ENCODE measurements around the gene DPH6. TPM values are rescaled to one million over a fixed set of nuclear protein-coding genes. Genes with fewer than 3 reads are reported as not detected.
"Not testable (repeated sequence)": the region's sequence is repeated elsewhere in the genome, so short reads cannot be mapped to it uniquely, and the experiment has no call there.

DPH6 gene
- total and polyA plus RNA-seq, 2 donors, result 8.9 to 15.3 TPM

DNA sequence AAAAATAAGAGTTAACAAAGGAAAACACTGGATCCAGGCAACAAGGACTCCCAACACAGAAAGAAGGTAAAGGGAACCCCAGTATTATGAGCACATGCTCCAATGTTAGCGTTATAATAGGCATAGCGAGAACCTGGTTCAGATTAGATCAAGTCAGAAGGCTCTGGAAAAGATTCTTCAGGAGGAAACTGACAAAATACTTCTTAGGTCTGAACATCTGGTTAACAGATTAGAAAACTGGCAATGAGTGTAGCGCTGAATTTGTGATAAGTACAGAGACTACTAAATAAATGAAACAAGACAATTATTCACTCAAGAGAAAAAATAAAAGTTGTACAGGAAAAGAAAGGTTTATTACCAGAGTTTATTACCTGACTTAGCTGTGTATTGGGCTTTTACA, 146.1 kb downstream of the DPH6 start:
- no peak for DNase-seq (ENCODE audit: low read depth in 6 of 9, low spot score in 9 of 9)
- Histone ChIP-seq H3K4me1 (ENCODE audit: control insufficient read depth in 2 of 2, insufficient read depth in 2 of 2, low read length in 2 of 2) (no peaks in the 10 kb centered on the region), H3K27ac (ENCODE audit: low read depth in 1 of 2, low read length in 1 of 2) (no peak overlapping the region), H3K27me3 (ENCODE audit: control insufficient read depth in 2 of 2, insufficient read depth in 1 of 2, low read length in 1 of 2) (no peaks in the 10 kb centered on the region), H3K36me3 (ENCODE audit: control insufficient read depth in 2 of 2, insufficient read depth in 2 of 2, low read length in 1 of 2) (no peaks in the 10 kb centered on the region), H3K9me3 (ENCODE audit: control insufficient read depth in 2 of 2, insufficient read depth in 1 of 2, low read length in 1 of 2) (no peaks in the 10 kb centered on the region), H3K4me3 (ENCODE audit: low read length in 2 of 2) (no peak overlapping the region)
- 97% methylated on average over 3 of the region's 3 CpGs for WGBS

- Histone ChIP-seq H3K36me3 (ENCODE audit: control insufficient read depth in 2 of 2, insufficient read depth in 2 of 2, low read length in 1 of 2) (no peaks in the 10 kb centered on the region), H3K27me3 (ENCODE audit: control insufficient read depth in 2 of 2, insufficient read depth in 1 of 2, low read length in 1 of 2) (no peaks in the 10 kb centered on the region), H3K4me1 (ENCODE audit: control insufficient read depth in 2 of 2, insufficient read depth in 2 of 2, low read length in 2 of 2) (no peaks in the 10 kb centered on the region), H3K4me3 (ENCODE audit: low read length in 2 of 2) (no peak overlapping the region), H3K27ac (ENCODE audit: low read depth in 1 of 2, low read length in 1 of 2) (no peak overlapping the region), H3K9me3 (ENCODE audit: control insufficient read depth in 2 of 2, insufficient read depth in 1 of 2, low read length in 1 of 2) (no peaks in the 10 kb centered on the region)
- DNase-seq (ENCODE audit: low read depth in 6 of 9, low spot score in 9 of 9), result no peak
Observed at GRCh38 chr15:35397027-35397426, 148.9 kb downstream of the DPH6 start.

DNA sequence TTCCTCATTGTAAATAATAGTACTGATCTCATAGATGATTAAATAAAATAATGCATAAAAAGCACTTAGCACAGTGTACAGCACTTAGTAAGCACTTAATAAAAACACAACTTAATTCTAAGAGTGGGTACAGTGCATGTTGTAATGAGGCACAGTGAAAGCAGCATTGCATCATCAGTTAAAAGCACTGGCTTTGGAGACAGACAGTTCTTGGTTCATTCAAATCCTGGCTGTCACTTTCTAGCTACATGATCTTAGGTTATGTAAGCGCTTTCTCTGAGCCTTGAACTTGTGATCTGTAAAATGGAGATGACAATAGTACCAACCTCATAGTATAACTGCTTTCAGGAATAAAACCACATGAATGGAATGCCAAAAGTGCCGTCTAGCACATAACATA, 151.5 kb downstream of the DPH6 start:
- WGBS, result 97% methylated on average over 2 of the region's 2 CpGs
- H3K27me3 ChIP-seq (ENCODE audit: control insufficient read depth in 2 of 2, insufficient read depth in 1 of 2, low read length in 1 of 2), result no peaks in the 10 kb centered on the region
- no peaks in the 10 kb centered on the region for H3K9me3 ChIP-seq (ENCODE audit: control insufficient read depth in 2 of 2, insufficient read depth in 1 of 2, low read length in 1 of 2)
- H3K4me3 ChIP-seq (ENCODE audit: low read length in 2 of 2), result no peak overlapping the region
- H3K27ac ChIP-seq (ENCODE audit: low read depth in 1 of 2, low read length in 1 of 2), result no peak overlapping the region
- no peaks in the 10 kb centered on the region for H3K36me3 ChIP-seq (ENCODE audit: control insufficient read depth in 2 of 2, insufficient read depth in 2 of 2, low read length in 1 of 2)
- DNase-seq (ENCODE audit: low read depth in 6 of 9, low spot score in 9 of 9), result no peak
- H3K4me1 ChIP-seq (ENCODE audit: control insufficient read depth in 2 of 2, insufficient read depth in 2 of 2, low read length in 2 of 2), result no peaks in the 10 kb centered on the region

GRCh38 chr15:35393398-35393797, 152.6 kb downstream of the DPH6 start:
- Histone ChIP-seq H3K9me3 (ENCODE audit: control insufficient read depth in 2 of 2, insufficient read depth in 1 of 2, low read length in 1 of 2) (no peaks in the 10 kb centered on the region), H3K36me3 (ENCODE audit: control insufficient read depth in 2 of 2, insufficient read depth in 2 of 2, low read length in 1 of 2) (no peaks in the 10 kb centered on the region), H3K4me3 (ENCODE audit: low read length in 2 of 2) (no peak overlapping the region), H3K4me1 (ENCODE audit: control insufficient read depth in 2 of 2, insufficient read depth in 2 of 2, low read length in 2 of 2) (no peaks in the 10 kb centered on the region), H3K27me3 (ENCODE audit: control insufficient read depth in 2 of 2, insufficient read depth in 1 of 2, low read length in 1 of 2) (no peaks in the 10 kb centered on the region), H3K27ac (ENCODE audit: low read depth in 1 of 2, low read length in 1 of 2) (no peak overlapping the region)
- no peak for DNase-seq (ENCODE audit: low read depth in 6 of 9, low spot score in 9 of 9)
- WGBS, result 97% methylated on average over 2 of the region's 2 CpGs

- H3K4me3 ChIP-seq (ENCODE audit: low read length in 2 of 2); H3K4me1 ChIP-seq (ENCODE audit: control insufficient read depth in 2 of 2, insufficient read depth in 2 of 2, low read length in 2 of 2); H3K27ac ChIP-seq (ENCODE audit: low read depth in 1 of 2, low read length in 1 of 2); DNase-seq (ENCODE audit: low read depth in 6 of 9, low spot score in 9 of 9); H3K27me3 ChIP-seq (ENCODE audit: control insufficient read depth in 2 of 2, insufficient read depth in 1 of 2, low read length in 1 of 2); H3K36me3 ChIP-seq (ENCODE audit: control insufficient read depth in 2 of 2, insufficient read depth in 2 of 2, low read length in 1 of 2); H3K9me3 ChIP-seq (ENCODE audit: control insufficient read depth in 2 of 2, insufficient read depth in 1 of 2, low read length in 1 of 2): not testable (repeated sequence)
- WGBS, result 97% methylated on average over 18 of the region's 18 CpGs
Observed at GRCh38 chr15:35391408-35391984, 154.5 kb downstream of the DPH6 start.

GRCh38 chr15:35383506-35383905, 162.5 kb downstream of the DPH6 start:
- no peaks in the 10 kb centered on the region for H3K9me3 ChIP-seq (ENCODE audit: control insufficient read depth in 2 of 2, insufficient read depth in 1 of 2, low read length in 1 of 2)
- no peaks in the 10 kb centered on the region for H3K36me3 ChIP-seq (ENCODE audit: control insufficient read depth in 2 of 2, insufficient read depth in 2 of 2, low read length in 1 of 2)
- 98% methylated on average over 2 of the region's 2 CpGs for WGBS
- no peaks in the 10 kb centered on the region for H3K27me3 ChIP-seq (ENCODE audit: control insufficient read depth in 2 of 2, insufficient read depth in 1 of 2, low read length in 1 of 2)
- no peaks in the 10 kb centered on the region for H3K4me1 ChIP-seq (ENCODE audit: control insufficient read depth in 2 of 2, insufficient read depth in 2 of 2, low read length in 2 of 2)
- no peak overlapping the region for H3K4me3 ChIP-seq (ENCODE audit: low read length in 2 of 2)
- no peak for DNase-seq (ENCODE audit: low read depth in 6 of 9, low spot score in 9 of 9)
- H3K27ac ChIP-seq (ENCODE audit: low read depth in 1 of 2, low read length in 1 of 2), result no peak overlapping the region

DNA sequence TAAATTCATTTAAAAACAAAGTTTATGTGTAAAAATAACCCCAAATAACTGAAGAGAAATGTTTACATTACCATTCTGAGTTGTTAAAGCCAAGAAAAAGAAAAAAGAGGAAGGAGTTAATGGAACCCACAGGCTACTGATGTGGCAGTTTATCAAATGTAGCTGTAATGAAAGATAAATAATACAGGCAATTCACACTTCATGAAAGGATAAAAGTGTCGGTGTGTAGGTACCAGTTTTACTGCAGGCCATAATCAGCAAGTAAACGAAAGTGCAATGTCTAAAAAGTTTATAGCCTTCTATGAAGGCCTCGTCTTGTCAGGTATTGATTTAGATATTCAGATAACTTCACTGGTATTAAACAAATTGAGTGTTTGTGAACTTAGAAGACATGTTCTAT, 164.6 kb downstream of the DPH6 start:
- H3K36me3 ChIP-seq (ENCODE audit: control insufficient read depth in 2 of 2, insufficient read depth in 2 of 2, low read length in 1 of 2), result no peaks in the 10 kb centered on the region
- no peak overlapping the region for H3K27ac ChIP-seq (ENCODE audit: low read depth in 1 of 2, low read length in 1 of 2)
- WGBS, result 52% methylated on average over 3 of the region's 3 CpGs
- H3K27me3 ChIP-seq (ENCODE audit: control insufficient read depth in 2 of 2, insufficient read depth in 1 of 2, low read length in 1 of 2), result no peaks in the 10 kb centered on the region
- DNase-seq (ENCODE audit: low read depth in 6 of 9, low spot score in 9 of 9), result no peak
- H3K9me3 ChIP-seq (ENCODE audit: control insufficient read depth in 2 of 2, insufficient read depth in 1 of 2, low read length in 1 of 2), result no peaks in the 10 kb centered on the region
- H3K4me3 ChIP-seq (ENCODE audit: low read length in 2 of 2), result no peak overlapping the region
- no peaks in the 10 kb centered on the region for H3K4me1 ChIP-seq (ENCODE audit: control insufficient read depth in 2 of 2, insufficient read depth in 2 of 2, low read length in 2 of 2)

DNA sequence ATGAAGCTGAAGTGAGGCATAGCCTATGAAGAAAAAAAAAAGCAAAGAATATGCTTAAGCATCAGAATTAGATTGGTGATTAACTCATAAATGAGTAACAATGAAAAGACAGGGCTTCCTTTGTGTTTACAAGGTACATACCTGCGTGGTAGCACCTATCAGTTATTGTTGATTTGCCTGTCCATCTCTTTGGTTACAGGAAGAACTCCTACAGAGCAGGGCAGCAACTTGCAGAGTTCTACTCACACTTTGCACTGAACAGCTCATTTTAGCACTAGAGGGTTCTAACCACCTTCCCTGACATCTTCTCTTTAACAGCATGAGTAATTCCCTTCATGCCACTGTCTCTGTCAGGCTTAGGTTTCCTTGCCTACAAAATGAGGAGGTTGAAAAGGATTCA, 166.0 kb downstream of the DPH6 start:
- Histone ChIP-seq H3K36me3 (ENCODE audit: control insufficient read depth in 2 of 2, insufficient read depth in 2 of 2, low read length in 1 of 2) (no peaks in the 10 kb centered on the region), H3K4me3 (ENCODE audit: low read length in 2 of 2) (no peak overlapping the region), H3K27ac (ENCODE audit: low read depth in 1 of 2, low read length in 1 of 2) (no peak overlapping the region), H3K27me3 (ENCODE audit: control insufficient read depth in 2 of 2, insufficient read depth in 1 of 2, low read length in 1 of 2) (no peaks in the 10 kb centered on the region), H3K9me3 (ENCODE audit: control insufficient read depth in 2 of 2, insufficient read depth in 1 of 2, low read length in 1 of 2) (no peaks in the 10 kb centered on the region), H3K4me1 (ENCODE audit: control insufficient read depth in 2 of 2, insufficient read depth in 2 of 2, low read length in 2 of 2) (no peaks in the 10 kb centered on the region)
- 95% methylated on average over 1 of the region's 1 CpG for WGBS
- no peak for DNase-seq (ENCODE audit: low read depth in 6 of 9, low spot score in 9 of 9)

GRCh38 chr15:35378454-35378853, 167.5 kb downstream of the DPH6 start:
- not testable (repeated sequence) for H3K9me3 ChIP-seq (ENCODE audit: control insufficient read depth in 2 of 2, insufficient read depth in 1 of 2, low read length in 1 of 2); H3K27ac ChIP-seq (ENCODE audit: low read depth in 1 of 2, low read length in 1 of 2); DNase-seq (ENCODE audit: low read depth in 6 of 9, low spot score in 9 of 9); H3K4me3 ChIP-seq (ENCODE audit: low read length in 2 of 2); H3K27me3 ChIP-seq (ENCODE audit: control insufficient read depth in 2 of 2, insufficient read depth in 1 of 2, low read length in 1 of 2); H3K36me3 ChIP-seq (ENCODE audit: control insufficient read depth in 2 of 2, insufficient read depth in 2 of 2, low read length in 1 of 2); H3K4me1 ChIP-seq (ENCODE audit: control insufficient read depth in 2 of 2, insufficient read depth in 2 of 2, low read length in 2 of 2)
- WGBS, result 97% methylated on average over 1 of the region's 1 CpG

DNA sequence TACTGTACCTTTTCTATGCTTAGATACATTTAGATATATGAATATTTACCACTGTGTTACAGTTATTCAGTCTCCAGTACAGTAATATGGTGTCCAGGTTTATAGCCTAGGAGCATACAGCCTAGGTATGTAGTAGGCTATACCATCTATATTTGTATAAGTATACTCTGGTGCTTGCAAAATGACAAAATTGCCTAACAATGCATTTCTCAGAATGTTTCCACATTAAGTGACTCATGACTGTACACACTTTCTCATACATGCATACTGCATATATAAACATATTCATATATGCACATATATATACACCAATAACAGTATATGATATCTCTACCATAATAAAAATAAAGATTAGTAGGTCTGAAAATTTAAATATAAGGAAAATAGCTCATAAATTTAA, 169.3 kb downstream of the DPH6 start:
- Histone ChIP-seq H3K36me3 (ENCODE audit: control insufficient read depth in 2 of 2, insufficient read depth in 2 of 2, low read length in 1 of 2) (no peaks in the 10 kb centered on the region), H3K27me3 (ENCODE audit: control insufficient read depth in 2 of 2, insufficient read depth in 1 of 2, low read length in 1 of 2) (no peaks in the 10 kb centered on the region), H3K27ac (ENCODE audit: low read depth in 1 of 2, low read length in 1 of 2) (no peak overlapping the region), H3K4me1 (ENCODE audit: control insufficient read depth in 2 of 2, insufficient read depth in 2 of 2, low read length in 2 of 2) (no peaks in the 10 kb centered on the region), H3K9me3 (ENCODE audit: control insufficient read depth in 2 of 2, insufficient read depth in 1 of 2, low read length in 1 of 2) (no peaks in the 10 kb centered on the region), H3K4me3 (ENCODE audit: low read length in 2 of 2) (no peak overlapping the region)
- DNase-seq (ENCODE audit: low read depth in 6 of 9, low spot score in 9 of 9), result no peak
